Urothelium cell line (cell line): ENCODE measurements around the gene STAT3.
"Not testable (repeated sequence)": the region's sequence is repeated elsewhere in the genome, so short reads cannot be mapped to it uniquely, and the experiment has no call there.

Source experiments
- DNase-seq: peaks from one replicate; pipeline ENCODE4 v3.0.0; 2011; ENCODE audit warnings: low spot score, mixed read lengths
- FAIRE-seq: peaks from 2 replicates; lab custom pipeline; 2011; peaks lifted over from hg19 to GRCh38; lab: Jason Lieb, UNC

The STAT3 gene

GRCh38 chr17:42388381-42389134 lies at the start of gene STAT3:
Gene STAT3 (minus strand): TSS chr17:42388442. CDS start chr17:42348516, 39,926 bp downstream.
- DNase-seq, result peak; percentile 100
- FAIRE-seq, result peak; percentile 82

GRCh38 chr17:42436391-42436790 lies 48.1 kb upstream of the STAT3 start:
- FAIRE-seq (no peak), DNase-seq (peak; percentile 73)

GRCh38 chr17:42431758-42432161 lies 43.5 kb upstream of the STAT3 start:
- DNase-seq (no peak), FAIRE-seq (no peak)

- FAIRE-seq (no peak), DNase-seq (no peak)
Observed at GRCh38 chr17:42429726-42430447, 41.6 kb upstream of the STAT3 start.

DNA sequence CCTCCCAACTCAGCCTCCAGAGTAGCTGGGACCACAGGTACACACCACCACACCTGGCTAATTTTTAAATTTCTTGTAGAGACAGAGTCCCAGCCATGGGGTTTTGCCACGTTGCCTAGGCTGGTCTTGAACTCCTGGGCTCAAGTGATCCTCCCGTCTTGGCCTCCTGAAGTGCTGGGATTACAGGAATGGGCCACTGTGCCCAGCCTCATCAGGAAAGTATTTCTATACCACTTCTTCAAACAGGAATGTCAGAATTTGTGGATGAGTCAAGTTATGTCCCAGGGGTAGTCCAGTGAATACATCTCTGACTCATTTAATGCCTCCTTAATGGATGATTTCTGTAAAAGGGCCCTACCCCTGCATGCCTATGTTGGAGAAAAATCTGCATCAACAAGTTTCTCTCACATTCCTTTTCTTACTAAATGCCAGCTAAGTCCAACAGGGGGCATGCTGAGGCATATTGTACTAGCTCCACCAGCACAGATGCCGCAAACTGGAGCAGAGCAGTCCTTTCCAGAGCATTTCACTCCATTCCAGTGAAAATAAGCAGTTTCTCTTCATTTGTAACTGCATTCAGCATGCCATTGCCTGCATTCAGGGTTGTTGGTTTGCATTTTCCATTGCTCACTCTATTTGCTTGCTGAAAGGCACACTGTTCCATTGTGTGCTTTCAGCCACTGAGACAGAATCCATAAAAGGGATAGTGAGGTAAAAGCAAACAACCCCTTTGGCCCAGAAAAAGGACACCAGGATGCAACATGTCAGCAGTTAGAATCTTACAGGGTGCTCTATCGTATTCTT lies 40.1 kb upstream of the STAT3 start:
- FAIRE-seq, result no peak
- DNase-seq, result peak; percentile 82

- FAIRE-seq (no peak), DNase-seq (no peak)
Observed at GRCh38 chr17:42424991-42425610, 36.9 kb upstream of the STAT3 start.

- FAIRE-seq (no peak), DNase-seq (no peak)
Observed at GRCh38 chr17:42423766-42424165, 35.5 kb upstream of the STAT3 start.

DNA sequence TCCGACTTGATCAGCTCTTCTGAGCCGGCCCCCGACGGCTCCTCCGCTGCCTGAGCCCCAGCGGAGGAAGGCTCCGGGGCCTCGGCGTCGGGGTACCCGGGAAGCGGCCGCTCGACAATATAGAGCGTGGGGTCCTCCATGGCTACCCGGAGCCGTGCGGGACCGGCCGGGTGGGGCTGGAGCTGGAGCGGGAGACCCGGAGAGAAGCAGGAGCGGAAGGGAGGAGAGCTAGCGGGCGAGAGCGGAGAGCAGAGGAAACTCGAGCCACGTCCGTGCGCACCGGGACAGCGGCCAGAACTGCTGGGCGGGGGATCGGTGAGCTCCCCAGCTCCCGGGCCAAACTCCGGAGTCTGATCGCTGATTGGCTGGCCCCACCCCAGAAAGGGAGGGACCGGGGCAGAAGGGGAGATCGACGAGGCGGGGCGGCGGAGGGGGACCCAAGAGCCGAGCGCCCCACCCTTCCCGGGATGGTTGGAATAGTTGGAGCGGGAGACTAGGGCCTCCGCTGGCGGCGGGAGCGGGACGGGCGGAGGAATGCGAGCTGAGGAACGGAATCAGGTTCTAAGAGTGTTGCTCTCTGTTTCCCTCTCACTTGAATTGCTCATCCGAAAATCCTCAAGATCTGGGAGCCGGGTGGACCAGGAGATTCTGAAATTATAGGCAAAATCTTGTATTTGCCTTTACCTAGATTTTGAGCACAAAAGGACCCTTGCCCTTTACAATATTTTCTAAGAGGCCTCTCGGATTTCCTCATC lies 34.9 kb upstream of the STAT3 start, which contains the start of gene CAVIN1:
TSS of gene CAVIN1 (minus strand) at position 299 of the 755 bp plus-strand sequence. CDS start at position 140, 159 bp downstream.
- DNase-seq (peak; percentile 99), FAIRE-seq (no peak)

DNA sequence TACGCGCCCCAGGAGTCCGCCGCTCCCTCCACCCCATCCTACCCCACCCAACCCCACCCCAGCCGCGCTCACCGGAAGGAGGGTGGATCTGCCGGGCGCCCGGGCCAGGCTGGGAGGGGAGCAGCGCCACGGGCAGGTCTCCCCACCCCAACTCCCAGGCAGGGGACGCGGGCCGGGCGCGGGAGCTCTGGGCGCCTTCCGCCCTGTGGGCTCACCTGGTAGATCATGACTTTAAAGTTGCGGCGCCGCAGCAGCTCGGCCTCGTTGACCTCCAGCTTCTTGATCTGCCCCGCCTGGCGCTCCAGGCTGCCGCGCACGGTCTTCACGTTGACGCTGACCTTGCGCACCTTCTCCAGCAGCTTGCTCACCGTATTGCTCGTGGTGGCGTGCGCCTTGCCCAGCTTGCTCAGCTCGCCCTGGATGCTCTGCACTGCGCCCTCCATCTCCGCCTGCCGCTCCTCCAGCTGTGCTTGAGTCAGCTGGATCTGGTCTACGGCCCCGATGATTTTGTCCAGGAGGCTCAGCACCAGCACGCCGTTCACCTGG lies 34.2 kb upstream of the STAT3 start:
- peak; percentile 39 for DNase-seq
- no peak for FAIRE-seq

DNA sequence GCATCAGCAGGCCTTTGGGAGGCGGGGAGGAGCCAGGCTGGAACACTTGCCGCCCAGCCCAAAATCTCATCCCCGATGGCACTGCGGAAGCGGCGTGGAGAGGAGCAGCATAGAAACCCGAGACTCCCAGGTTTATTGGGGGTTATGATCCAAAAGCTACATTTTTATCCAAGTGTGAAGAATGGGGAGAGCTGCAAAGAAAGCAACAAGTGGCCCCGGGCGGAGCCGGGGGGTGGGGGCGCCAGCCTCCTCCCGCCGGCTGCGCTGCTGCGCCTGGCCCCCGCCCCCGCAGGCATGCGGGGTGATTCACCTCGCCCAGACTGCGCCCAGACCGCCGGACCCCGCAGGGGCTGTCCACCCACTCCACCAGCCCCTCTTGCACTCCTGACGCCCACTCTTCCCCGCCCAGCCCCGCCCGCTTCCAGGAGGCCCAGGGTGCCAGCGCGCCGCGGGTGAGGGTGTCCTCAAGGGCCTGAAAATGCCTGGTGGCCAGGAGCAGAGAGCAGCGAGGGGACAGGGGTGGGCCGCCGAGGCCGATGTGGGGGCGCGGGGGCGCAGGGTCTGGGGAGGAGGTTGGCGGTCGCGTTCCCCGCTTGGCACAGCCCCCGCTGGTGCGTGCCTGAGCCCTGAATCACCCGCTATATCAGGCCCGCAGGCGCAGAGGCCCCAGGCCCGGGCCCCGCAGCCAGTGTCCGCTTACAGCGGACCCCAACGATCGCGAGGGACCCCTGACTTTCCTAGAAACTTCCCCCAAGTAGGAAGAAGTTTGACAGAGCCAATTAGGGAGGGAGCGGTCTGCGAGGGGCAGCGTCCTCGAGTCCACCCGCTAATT lies 33.5 kb upstream of the STAT3 start:
- FAIRE-seq, result no peak
- DNase-seq, result peak; percentile 76

DNA sequence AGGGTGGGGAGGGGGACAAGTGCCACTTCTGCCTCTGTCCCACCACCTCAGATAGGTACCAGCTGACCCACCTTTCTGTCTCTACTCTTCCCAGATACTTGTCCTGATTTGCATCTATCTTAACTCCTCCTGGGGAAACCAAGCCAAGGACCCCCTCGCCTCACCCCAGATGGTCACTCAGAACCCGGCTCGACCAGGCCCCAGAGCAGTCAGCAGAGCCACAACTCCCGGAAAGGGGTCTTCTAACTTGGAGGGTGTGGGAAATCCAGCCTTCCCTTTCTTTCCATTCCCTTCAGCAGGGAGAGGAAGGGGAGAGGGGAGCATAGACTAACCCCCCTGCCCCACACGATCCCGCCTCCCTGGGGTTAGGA lies 32.9 kb upstream of the STAT3 start:
- FAIRE-seq, result no peak
- no peak for DNase-seq

DNA sequence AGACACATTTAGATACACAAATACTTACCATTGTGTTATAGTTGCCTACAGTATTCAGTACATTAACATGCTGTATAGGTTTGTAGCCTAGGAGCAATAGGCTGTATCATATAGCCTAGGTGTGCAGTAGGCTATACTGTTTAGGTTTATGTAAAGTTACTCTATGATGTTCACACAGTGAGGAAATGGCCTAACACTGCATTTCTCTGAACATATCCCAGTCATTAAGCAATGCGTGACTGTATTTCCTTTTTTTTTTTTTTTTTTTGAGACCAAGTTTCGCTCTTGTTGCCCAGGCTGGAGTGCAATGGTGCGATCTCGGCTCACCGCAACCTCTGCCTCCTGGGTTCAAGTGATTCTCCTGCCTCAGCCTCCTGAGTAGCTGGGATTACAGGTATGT lies 29.7 kb upstream of the STAT3 start:
- FAIRE-seq, DNase-seq: not testable (repeated sequence)

DNA sequence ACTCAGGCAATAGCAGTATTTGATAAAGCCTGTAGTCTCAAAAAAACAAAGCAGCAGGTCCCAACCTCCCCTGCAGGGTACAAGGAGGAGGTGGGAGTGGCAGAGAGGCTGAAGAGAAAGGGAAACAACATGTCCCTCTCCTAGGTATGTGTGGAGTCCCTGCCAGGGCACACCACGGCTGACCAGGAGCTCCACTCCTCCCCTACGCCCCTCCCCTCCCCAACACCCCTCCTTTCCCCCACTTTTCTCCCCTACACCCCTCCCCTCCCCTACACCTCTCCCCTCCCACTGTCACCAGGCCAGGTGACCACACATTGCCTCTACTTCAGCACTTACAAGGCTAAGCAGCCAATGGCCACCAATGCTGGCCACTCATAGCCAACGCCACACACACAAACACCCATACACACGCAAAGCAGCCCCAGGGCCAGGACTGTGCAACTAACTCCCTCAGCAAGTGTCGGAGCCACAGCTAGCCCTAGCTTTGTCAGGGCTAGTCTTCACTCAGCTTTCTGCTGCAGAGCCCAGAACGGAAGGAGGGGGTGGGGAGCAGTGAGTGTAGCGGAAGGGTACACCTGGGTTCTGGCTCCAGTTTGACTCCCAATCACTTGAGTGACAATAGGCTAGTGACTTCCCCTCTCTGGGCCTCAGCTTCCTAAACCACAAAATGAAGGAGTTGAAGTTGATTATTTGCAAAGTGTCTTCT lies 26.6 kb upstream of the STAT3 start:
- DNase-seq (no peak), FAIRE-seq (no peak)

GRCh38 chr17:42413464-42414040 lies 25.3 kb upstream of the STAT3 start:
- FAIRE-seq (no peak), DNase-seq (no peak)

DNA sequence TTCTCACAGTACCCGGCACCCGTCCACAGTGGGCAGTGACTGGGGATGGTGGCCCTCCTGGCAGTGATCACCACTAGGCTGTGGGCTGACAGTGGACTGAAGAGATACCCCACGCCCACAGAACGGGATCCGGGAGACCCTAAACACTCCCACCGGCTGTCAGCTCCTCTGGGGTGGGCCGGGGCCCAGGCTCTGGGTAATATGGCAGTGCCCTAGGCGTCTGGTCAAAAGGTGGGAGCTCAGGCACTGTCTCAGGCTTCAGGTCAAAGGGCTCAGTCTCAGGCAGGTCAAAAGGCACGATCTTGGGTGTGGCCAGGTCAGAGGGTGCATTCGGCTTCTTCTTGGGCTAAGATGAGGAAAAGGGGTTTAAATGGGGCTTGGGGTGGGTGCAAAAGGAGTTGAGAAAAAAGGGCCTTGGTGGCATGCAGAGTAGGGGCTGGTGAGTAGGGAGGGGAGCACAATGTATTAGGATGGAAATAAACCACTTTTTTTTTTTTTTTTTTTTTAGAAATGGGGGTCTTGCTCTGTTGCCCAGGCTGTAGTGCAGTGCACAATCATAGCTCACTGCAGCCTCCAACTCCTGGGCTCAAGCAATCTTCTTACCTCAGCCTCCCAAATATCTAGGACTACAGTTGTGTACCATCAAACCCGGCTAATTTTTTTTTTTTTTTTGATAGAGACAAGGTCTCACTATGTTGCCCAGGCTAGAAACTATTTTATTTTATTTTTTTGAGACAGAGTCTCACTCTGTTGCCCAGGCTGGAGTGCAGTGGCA lies 23.9 kb upstream of the STAT3 start:
- no peak for FAIRE-seq
- no peak for DNase-seq

GRCh38 chr17:42411361-42411760 lies 23.1 kb upstream of the STAT3 start:
- DNase-seq (no peak), FAIRE-seq (no peak)

- no peak for FAIRE-seq
- no peak for DNase-seq
Observed at GRCh38 chr17:42410319-42410685, 22.1 kb upstream of the STAT3 start.
